OCI-LY3 (cell line): ENCODE measurements around the gene TP53I11.

Source experiments
- H2AFZ ChIP-seq: fragments of 200-600, 300-600 bp; shearing (Covaris generic); 2 replicates; pipeline ENCODE4 v1.6.0; 2014; ENCODE audit warnings: antibody characterized with exemption, low read depth, low read length
- H3K27ac ChIP-seq: fragments of 200-600, 300-600 bp; sonication (generic); 2 replicates; pipeline ENCODE4 v1.5.1; 2014; ENCODE audit warnings: mild to moderate bottlenecking, low read length, moderate library complexity, mixed read lengths
- H3K27me3 ChIP-seq: fragments of 200-600, 300-600 bp; sonication (generic); 2 replicates; pipeline ENCODE4 v1.6.1; 2014; ENCODE audit warnings: low read depth, low read length, mixed read lengths
- H3K36me3 ChIP-seq: fragments of 200-600, 300-600 bp; sonication (generic); replicated peaks from 2 replicates; pipeline ENCODE3; 2014; ENCODE audit warnings: low read depth, low read length, mixed read lengths
- H3K4me1 ChIP-seq: fragments of 300-600, 200-600 bp; sonication (generic); 2 replicates; pipeline ENCODE4 v1.6.1; 2014; ENCODE audit warnings: low read length, mixed read lengths
- H3K4me2 ChIP-seq: fragments of 200-600, 300-600 bp; sonication (generic); 2 replicates; pipeline ENCODE4 v1.6.1; 2014; ENCODE audit warnings: low read length, mixed read lengths
- H3K4me3 ChIP-seq: fragments of 300-600, 200-600 bp; sonication (generic); 2 replicates; pipeline ENCODE4 v1.5.1; 2014; ENCODE audit warnings: antibody characterized with exemption, mild to moderate bottlenecking, low read length, moderate library complexity
- H3K79me2 ChIP-seq: fragments of 300-600, 200-600 bp; shearing (Covaris generic); 2 replicates; pipeline ENCODE4 v1.6.1; 2014; ENCODE audit warnings: mild to moderate bottlenecking, low read length, mixed read lengths
- H3K9ac ChIP-seq: fragments of 300-600, 200-600 bp; shearing (Covaris generic); 2 replicates; pipeline ENCODE4 v1.6.0; 2014; ENCODE audit warnings: mild to moderate bottlenecking, low read length, moderate library complexity
- H3K9me3 ChIP-seq: fragments of 200-600, 300-600 bp; shearing (Covaris generic); 2 replicates; pipeline ENCODE4 v1.6.1; 2014; ENCODE audit warnings: low read length, mixed read lengths; ENCODE audit not compliant: insufficient read depth
- H4K20me1 ChIP-seq: fragments of 200-600, 300-600 bp; sonication (generic); 2 replicates; pipeline ENCODE4 v1.6.1; 2016; ENCODE audit warnings: low read length, mixed read lengths; ENCODE audit not compliant: insufficient read depth
- EZH2phosphoT487 ChIP-seq: fragments of 200-600 bp; shearing (Covaris generic); IDR thresholded peaks from 2 replicates; pipeline ENCODE4 v1.6.1; 2018; ENCODE audit warnings: antibody characterized with exemption, mixed run types, low read depth
- TF ChIP-seq, protein P1 (sequence below): fragments of 200-600, 300-600 bp; sonication (generic); IDR thresholded peaks from 2 replicates; pipeline ENCODE4 v1.5.1; 2014; ENCODE audit warnings: antibody characterized with exemption, low read length, low read depth

The TP53I11 gene

DNA sequence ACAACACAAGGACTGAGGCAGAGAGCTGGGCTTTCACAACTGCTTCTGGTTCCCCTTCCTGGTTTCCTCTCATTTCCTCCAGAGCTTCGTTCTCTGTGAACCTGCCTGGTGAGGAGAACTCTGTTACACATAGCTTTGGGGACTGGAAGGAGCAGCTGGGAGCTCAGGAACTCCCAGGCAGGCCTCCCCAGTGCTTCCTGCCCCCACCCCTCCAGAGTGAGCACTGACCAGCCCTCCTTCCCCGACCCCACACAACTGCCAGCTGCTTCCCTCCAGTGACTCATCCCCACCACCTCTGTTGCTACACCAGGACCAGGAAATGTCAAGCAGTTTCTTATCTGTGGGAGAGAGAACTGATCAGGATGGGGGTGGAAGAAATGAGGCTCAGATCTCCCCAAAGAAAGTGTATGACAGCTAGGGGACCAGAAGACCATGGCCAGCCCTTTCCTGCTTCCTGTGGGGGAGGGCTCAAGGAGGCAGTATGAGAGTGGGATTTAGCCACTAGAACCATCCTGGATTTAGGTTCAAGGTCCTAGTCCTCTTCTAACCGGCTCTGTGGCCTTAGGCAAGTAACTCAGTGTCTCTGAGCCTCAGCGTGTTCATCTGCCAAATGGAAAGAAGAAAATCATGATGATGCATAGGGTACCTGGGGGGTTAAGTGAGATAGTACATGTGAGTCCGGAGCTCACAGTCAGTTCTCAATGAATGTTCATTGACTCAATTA, 4.5 kb upstream of the TP53I11 start:
- Histone ChIP-seq H3K27ac (no peak overlapping the region), H3K27me3 (no peaks in the 10 kb centered on the region), H3K4me3 (no peak overlapping the region), H2AFZ (peak overlapping the region; percentile 24), H3K4me1 (peaks cover 35% of the 10 kb centered on the region), H4K20me1 (no peaks in the 10 kb centered on the region), H3K9ac (peak overlapping the region; percentile 28; the same call in 1 of the 2 replicates), H3K36me3 (no peaks in the 10 kb centered on the region), H3K4me2 (peak overlapping the region; percentile 39), H3K9me3 (no peaks in the 10 kb centered on the region), H3K79me2 (peaks cover 3% of the 10 kb centered on the region)
- no peak for TF ChIP-seq EZH2phosphoT487
- TF ChIP-seq, protein P1, sequence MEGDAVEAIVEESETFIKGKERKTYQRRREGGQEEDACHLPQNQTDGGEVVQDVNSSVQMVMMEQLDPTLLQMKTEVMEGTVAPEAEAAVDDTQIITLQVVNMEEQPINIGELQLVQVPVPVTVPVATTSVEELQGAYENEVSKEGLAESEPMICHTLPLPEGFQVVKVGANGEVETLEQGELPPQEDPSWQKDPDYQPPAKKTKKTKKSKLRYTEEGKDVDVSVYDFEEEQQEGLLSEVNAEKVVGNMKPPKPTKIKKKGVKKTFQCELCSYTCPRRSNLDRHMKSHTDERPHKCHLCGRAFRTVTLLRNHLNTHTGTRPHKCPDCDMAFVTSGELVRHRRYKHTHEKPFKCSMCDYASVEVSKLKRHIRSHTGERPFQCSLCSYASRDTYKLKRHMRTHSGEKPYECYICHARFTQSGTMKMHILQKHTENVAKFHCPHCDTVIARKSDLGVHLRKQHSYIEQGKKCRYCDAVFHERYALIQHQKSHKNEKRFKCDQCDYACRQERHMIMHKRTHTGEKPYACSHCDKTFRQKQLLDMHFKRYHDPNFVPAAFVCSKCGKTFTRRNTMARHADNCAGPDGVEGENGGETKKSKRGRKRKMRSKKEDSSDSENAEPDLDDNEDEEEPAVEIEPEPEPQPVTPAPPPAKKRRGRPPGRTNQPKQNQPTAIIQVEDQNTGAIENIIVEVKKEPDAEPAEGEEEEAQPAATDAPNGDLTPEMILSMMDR, result no peak

DNA sequence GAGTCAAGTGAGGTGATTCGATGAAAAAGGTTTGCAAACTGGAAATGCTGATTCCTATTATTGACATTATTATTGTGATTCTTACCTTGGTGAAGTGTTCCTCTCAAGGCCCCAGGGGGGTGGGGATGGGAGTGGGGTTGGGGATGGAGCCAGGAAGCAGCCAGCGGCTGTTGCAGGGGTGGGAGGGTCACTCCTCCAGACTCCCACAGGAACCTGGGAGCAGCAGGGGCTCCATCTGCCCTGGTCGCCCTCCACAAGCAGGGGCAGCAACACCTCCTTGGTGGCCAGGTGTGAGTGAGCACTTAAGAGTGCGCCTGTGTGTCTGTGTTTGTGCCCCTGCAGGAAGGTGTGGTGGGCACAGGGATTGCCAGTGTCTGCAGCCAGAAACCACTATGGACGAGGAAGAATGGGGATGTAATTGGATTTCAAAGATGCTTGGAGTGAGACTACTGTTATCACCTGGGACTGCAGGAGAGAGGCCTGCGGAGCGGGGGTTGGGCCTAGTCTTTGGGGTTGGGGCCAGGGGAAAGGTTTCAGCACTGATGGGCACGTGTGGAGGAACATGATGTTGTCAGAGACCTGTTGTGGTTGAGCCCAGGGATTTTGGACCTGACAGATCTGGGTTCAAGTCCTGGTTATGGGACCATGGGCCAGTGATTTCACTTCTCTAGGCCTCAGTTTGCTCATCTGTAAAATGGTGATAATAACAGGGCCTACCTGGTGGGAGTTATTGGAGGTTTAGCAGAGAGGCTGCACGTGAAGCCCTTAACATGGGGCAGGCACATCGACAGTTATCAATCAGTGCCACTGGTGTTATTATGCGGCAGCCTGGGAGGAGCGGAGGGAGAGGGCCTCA, 3.6 kb upstream of the TP53I11 start:
- H3K27me3 ChIP-seq, result no peaks in the 10 kb centered on the region
- H3K4me2 ChIP-seq, result peak overlapping the region; percentile 39
- TF ChIP-seq, protein P1, result no peak
- TF ChIP-seq EZH2phosphoT487, result no peak
- H3K36me3 ChIP-seq, result no peaks in the 10 kb centered on the region
- peaks cover 12% of the 10 kb centered on the region for H3K79me2 ChIP-seq
- H3K9ac ChIP-seq, result peak overlapping the region; percentile 4; the same call in 1 of the 2 replicates
- no peaks in the 10 kb centered on the region for H3K9me3 ChIP-seq
- no peak overlapping the region for H3K4me3 ChIP-seq
- H2AFZ ChIP-seq, result peak overlapping the region; percentile 24; the same call in 1 of the 2 replicates
- H4K20me1 ChIP-seq, result peaks cover under 1% of the 10 kb centered on the region; the same call in 1 of the 2 replicates
- no peak overlapping the region for H3K27ac ChIP-seq
- peaks cover 35% of the 10 kb centered on the region for H3K4me1 ChIP-seq

DNA sequence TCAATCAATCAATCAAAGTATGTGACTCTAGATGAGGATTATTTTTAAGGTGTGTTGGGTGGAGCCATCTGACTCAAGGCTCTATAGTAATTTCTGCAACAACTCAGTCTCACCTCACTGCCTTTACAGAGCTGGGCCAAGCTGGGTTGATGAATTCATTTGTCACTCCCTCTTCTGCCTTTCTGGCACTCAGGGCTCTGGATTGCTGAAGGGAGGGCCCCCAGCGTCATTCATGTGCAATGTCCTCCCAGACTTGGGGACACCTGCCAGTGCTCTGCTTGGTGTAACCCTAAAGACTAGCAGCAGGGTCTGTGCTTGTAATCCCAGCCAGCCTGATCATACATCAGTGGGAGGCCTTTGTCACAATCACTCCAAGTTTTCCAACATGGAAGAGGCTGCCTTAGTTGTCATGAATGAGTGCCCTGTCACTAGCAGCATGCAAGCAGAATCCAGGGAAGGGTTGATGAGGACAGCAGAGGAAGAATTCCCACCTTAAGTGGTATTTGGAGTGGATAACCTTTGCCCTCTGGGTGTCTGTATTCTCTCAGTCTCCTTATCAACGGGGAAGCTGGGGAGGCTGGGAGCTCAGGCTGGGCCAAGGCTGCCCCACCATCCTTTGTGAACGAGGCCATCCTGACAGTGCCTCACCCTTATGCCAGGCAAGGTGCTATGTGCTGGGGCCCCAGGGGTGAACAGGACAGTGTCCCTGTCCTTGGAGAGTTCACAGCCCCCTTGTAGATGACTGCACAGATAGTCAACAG, 2.0 kb upstream of the TP53I11 start:
- peaks cover 4% of the 10 kb centered on the region for H3K36me3 ChIP-seq
- H3K79me2 ChIP-seq, result peaks cover 28% of the 10 kb centered on the region
- no peak overlapping the region for H3K4me3 ChIP-seq
- H3K4me1 ChIP-seq, result peaks cover 45% of the 10 kb centered on the region
- H3K4me2 ChIP-seq, result peak overlapping the region; percentile 12; the same call in 1 of the 2 replicates
- H3K27me3 ChIP-seq, result no peaks in the 10 kb centered on the region
- H3K27ac ChIP-seq, result 0 out of 2 replicates have a peak overlapping the region, but pooled peaks have one; percentile 3
- no peak overlapping the region for H2AFZ ChIP-seq
- peaks cover 16% of the 10 kb centered on the region for H4K20me1 ChIP-seq
- TF ChIP-seq, protein P1, result no peak
- TF ChIP-seq EZH2phosphoT487, result no peak
- H3K9me3 ChIP-seq, result no peaks in the 10 kb centered on the region
- no peak overlapping the region for H3K9ac ChIP-seq
